NOMO-1 treated with dmso at 0.1 percent for 144 hours (cell line): Measurements from ENCODE around the gene LMF2.
"Not testable (repeated sequence)": the region's sequence is repeated elsewhere in the genome, so short reads cannot be mapped to it uniquely, and the experiment has no call there.

Experiments
- DNase-seq: peaks from one replicate; lab custom pipeline; 2025; ENCODE audit not compliant: unreplicated experiment; lab: John Stamatoyannopoulos, UW

LMF2 gene

DNA sequence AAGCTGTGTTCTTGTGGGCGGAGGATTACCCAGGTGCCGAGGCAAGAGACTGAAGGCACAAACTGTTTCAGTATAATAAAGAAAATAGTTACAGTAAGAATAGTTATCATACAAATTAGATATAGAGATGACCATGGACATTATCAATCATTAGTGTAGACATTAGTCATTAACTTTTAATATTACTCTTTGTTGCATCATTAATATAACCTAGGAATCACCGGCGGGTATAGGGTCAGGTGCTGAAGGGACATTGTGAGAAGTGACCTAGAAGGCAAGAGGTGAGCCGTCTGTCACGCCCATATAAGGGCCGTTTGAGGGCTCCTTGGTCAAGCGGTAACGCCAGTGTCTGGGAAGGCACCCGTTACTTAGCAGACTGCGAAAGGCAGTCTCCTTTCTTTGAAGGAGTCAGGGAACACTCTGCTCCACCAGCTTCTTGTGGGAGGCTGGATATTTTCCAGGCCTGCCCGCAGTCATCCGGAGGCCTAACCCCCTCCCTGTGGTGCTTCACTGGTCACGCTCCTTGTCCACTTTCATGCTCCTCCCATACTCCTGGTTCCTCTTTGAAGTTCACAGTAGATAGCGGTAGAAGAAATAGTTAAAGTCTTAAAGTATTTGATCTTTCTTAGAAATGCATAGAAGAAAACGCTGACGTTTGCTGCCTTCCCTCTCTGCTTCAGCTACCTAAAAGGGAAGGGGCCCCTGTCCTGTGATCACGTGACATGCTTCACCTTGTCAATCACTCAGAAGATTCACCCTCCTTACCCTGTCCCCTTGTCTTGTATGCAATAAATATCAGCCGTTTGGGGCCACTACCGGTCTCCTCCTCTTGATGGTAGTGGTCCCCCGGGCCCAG, 26.6 kb upstream of the LMF2 start:
- DNase-seq = not testable (repeated sequence)

DNA sequence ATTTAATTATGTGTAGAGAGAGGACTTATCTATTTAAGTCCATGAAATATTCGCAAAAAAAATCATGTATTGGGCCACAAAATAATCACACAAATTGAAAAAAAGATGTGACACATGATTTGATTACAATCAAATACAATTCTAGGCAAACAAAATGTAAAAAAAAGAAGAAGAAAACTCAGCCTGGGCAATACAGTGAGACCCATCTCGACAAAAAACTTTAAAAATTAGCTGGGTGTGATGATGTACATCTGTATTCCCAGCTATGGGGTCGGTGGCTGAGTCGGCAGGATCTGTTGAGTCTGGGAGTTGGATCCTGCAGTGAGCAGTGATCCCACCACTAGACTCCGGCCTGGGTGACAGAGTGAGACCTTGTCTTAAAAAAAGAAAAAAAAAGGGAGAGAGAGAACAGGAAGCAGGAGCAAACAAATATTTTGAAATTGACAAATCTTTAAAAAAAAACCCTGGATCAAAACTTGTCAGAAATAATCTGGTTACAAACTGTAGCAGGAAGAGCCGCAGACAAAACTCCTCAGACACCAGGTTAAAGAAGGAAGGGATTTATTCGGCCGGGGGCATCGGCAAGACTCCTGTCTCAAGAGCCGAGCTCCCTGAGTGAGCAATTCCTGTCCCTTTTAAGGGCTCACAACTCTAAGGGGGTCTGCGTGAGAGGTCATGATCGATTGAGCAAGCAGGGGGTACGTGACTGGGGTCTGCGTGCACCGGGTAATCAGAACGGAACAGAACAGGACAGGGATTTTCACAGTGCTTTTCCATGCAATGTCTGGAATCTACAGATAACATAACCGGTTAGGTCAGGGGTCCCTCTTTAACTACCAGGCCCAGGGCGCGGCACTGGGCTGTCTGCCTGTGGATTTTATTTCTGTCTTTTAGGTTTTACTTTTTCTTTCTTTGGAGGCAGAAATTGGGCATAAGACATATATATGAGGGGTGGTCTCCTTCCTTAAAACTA, 25.6 kb upstream of the LMF2 start:
- DNase-seq = no peak

DNA sequence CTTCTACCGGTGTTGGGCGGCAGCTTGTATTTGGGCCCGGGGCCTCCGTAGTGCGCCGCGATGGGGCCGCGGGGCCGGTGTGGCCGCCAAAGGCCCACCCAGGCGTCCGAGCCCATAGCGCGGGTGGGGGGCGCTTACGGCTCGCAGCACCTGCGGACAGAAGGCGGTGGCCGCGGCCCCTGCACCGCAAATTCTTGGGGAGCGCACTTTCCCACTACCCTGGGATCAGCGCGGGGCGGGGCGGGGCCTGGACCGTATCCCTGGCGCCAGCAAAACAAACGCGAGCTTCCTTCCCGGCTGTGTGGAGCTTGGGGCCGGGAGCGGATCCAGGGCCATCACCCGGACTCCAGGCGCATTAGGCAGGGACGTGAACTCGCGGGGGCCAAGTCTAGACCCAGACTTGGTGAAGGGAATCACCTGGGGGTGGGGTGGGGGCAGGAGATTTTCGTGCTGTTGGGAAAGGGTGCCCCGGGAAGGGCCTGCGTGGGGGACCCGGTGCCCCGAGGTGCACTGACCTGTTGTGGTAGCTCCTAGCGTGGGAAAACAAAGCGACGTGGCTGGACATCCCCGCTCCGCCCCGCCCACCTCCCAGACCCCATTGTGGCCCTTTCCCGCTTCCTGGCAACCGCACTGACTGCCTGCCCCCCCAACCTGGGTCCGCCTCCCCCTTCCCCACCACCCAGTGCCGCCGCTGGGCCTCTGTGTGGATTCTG, 24.6 kb upstream of the LMF2 start:
- DNase-seq = no peak

DNA sequence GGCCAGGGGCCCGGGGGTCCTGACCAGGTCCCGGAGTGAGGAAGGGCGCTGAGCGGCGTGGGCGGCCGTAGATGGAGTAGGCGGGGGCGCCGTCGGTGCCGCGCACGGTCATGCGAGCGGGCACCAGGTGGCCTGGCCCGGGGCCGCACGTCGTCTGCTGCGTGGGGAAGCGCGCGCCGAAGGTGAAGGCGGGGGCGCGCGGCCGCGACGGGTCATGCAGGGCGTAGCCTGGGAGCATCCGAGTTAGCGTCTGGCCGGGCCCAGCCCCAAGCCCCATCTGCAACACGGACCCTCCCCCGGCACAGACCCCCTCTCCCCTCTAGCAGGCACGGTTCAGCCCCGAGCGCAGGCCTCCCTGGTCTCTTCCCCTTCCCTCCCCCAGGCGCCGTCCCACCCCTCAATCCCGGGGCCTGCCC, 24.1 kb upstream of the LMF2 start:
- DNase-seq = peak; percentile 63

DNA sequence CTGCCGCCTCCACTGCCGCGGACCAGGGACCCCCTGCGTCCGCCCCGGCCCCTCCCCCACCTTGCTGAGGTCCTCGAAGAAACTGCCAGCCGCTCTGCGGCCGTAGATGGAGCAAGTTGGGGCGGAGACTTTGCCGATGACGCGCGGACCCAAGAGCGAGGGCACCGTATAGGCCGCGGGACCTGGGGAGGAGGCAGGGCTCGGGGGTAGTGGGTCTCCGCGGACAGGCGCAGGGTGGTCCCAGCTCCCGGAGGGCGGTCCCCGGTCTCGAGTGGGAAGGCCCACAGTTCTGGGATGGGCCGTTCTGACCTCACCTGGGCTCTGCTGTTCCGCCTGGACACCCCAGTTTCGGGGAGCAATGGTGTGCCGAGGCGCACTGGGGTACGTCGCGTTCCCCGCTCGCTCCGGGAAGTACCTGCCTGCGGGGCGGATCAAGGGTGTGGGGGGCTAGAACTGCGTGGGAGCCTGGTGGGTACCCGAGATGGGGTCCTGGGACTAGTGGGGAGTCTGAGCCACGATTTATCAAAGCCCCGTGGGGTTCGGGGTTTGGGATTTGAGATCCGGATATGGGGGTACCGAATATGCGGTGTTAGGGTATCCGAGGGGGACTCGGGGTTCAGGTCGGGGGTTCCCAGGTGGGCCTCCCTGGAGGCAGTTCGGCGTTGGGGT, 23.5 kb upstream of the LMF2 start:
- peak; percentile 86 for DNase-seq

DNA sequence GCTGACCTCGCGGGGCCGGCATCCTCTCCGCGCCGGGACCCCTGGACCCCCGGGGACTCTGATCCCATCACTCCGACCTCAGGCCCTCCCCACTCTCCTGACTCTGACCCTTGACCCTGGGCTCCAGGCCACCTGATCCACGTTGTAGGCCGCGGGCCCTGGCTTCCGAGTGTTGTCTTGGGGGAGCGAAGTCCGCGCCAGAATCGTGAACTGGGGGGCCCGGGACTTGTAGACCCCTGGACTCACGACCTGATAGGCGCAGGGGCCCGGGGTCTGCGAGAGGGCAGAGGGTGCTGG, 23.0 kb upstream of the LMF2 start:
- no peak for DNase-seq

DNA sequence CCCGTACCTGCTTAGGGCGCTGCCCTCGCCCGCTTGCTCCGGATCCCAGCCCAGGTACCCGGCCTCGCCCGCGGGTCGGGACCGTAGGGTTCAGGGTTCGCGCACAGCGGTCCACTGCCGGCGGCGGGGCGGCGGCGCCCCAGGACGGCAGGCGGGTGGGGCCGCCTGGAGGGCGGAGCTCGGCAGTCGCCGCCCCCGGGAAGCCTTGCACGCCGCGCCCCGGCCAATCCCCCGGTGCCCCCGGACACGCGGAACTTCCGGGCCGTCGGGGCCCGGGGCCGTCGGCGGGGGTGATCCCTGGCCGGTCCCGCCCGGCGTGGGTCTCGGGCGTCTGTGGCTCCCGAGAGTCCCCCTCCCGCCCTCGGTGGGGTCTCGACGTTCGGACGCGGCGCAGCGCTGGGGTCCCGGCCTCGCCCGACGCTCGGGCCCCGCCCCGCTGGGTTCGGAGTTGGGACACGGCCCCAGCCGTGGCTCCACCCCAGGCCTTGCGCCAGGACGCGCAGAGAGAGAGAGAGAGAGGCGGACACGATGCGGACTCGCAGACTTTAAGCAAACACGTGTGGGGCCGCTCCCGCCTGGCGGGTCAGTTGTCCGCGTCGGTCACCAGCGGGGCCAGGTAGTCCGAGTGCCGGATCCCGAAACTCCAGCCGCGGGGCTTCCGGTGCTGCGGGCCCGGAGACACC, 22.5 kb upstream of the LMF2 start, which contains the start of gene TYMP:
TSS of gene TYMP (minus strand) at position 116 of the 683 bp plus-strand sequence. CDS start 303 bp downstream, outside the sequence.
- DNase-seq = peak; percentile 85

DNA sequence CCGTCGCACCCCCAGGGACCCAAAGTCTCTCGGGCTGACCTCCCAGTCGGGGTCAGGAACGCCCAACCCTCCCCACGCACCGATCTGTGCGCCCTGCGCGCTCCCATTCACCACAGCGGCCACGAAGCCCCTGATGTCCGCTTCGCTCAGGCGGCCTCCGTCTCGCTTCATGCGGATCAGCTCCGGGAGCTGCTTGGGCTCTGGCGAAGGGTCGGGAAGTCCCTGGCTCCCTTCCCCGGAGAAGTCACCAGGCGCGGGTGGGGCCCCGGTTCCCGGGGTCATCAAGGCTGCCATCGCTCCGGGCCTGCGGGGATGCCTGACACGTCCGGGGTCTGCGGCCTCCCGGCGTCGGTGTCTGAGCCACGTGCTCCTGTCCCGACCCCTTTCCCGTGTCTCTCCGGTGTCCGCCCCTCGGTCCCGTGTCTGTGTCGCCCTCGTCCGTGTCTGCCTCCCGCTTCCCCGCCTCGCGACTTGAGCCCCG, 22.0 kb upstream of the LMF2 start:
- no peak for DNase-seq

DNA sequence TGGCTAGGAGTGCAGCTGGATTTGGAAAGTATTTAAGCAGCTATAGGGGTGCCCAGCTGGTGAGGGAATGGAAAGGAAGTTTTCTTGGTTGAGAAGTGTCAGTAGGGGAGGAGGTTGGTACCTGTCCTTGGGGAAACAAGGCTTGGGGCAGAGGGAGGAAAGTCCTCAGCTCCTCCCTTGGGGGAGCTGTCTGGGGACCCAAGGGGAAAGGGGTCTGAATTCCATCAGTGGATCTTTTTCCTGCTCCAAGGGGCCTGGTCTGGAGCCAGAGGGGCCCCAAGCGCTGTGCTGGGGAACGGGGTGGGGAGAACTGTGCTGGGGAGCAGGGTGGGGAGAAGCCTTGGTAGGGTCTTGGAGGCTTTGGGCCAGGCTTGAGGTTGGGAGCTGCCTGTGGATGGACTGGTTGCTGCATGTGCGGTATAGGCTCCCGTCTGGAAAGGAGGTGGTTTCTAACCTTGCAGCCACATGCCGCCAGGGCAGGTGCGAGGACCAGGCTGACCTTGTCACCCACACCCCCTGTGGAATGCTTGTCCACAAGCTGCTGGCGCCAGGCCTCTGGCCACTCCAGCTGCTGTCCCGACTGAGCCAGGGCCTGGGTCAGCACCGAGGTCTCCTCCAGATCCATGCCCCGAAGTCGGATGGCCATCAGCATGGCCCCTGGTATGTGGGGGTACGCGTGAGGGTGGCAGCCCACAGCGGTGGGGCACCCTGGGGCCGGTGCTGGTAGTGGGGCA, 21.3 kb upstream of the LMF2 start:
- no peak for DNase-seq

DNA sequence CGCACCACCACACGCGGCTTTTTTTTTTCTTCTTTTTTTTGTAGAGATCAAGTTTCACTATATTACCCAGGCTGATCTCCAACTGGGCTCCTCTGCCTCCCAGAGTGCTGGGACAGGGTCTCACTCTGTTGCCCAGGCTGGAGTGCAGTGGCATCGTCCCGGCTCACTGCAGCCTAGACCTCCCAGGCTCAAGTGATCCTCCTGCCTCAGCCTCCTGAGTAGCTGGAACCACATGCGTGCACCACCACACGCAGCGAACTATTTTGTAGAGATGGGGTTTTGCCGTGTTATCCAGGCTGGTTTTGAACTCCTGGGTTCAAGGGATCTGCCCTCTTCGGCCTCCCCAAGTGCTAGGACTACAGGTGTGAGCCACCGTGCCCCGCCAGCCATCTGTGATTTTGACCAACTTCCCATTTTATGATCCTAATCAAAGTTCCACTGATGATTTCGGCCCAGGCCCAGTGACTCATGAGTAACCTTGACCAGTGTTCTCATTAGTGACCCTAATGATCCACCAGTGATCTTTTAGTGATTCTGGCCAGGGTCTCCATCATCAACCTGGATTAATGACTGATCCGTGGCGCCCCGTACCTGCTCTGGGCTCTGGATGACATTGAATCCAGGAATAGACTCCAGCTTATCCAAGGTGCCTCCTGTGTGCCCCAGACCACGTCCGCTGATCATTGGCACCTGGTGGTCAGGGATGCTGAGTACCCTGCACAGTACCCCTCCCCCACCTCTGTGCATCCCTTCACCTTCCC, 20.6 kb upstream of the LMF2 start:
- no peak for DNase-seq

DNA sequence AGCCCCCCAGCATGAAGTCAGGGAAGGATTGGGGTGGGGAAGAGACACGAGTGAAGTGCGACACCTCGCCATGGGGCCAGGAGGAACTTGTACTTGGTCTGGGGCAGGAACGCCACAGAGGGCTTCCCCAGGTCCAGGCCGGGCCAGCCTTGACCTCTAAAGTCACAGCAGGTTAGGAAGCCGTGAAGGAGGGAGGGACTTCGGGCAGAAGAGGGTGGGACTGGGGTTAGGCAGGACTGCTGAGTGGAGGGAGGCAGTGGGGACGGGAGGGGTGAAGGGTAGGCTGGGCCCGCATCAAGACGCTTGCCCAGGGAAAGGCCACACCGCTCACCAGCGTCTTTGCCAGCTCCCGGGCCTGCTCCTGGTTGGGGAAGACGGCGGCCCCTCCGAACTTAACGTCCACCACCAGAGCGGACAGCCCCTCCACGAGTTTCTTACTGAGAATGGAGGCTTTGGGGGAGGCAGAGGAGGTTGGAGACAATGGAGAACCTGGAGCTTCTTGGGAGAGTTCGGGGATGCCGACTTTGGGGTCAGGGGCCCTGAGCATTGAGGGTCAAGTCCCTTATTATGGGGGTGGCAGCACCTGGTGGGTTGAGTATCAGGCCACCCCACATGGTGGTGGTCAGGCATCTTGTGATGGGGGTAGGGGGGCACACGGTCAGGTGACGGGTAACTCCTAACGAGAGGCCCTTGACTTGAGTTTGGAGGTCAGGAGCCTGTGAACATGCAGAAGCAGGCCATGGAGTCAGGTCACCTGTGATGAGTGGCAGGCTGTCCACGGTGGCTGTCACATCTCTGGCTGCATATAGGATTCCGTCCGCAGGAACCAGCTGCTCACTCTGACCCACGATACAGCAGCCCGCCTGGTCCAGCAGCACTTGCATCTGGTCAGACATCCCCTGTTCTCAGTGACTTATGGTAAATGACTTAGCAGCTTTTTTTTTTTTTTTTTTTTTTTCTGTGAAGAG, 19.6 kb upstream of the LMF2 start:
- peak; percentile 90 for DNase-seq

DNA sequence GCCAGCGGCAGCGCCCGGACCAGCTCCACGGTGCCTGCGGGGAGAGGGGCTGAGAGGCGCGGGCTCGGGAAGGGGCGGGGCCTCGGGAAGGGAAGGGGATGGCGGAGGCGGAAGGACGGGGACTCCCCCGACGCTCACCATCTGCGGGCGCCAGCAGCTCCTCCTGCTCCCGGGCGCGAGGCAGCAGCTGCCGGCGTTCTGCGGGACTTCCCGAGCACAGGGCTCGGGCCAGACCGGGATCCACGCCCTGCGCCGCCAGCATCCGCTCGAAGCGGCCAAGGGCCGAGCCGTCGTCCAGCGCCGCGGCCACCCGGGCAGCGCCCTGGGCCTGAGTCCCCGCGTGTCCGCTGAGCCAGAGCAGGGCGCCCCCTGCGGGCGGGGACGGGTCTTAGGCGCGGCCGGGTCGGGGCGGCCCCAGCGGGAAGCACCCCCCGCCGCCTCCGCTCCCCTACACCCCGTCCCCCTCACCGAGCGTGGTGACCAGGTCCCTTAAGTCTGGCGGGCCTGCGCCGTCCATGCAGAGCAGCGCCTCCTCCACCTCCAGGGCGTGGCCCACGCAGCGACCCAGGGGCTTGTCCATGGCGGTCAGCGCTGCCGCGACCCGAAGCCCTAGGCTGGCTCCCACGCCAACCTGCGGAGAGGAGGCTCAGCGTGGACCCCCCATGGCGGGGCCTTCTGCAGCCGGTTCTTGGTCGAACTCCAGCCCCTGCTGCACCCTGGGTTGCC, 18.8 kb upstream of the LMF2 start:
- DNase-seq = peak; percentile 57

DNA sequence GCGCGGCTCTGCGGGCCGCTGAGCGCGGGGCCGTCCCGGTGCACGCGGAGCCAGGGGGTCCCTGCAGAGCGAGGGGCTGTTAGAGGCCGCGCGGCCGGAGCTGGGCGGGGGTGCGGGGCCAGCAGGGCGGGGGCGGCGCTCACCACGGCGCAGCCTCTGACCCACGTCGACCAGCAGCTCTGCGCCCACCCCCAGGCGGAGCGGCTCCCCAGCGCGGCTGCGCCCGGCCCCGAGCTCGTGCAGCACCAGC, 18.3 kb upstream of the LMF2 start:
- DNase-seq = no peak

DNA sequence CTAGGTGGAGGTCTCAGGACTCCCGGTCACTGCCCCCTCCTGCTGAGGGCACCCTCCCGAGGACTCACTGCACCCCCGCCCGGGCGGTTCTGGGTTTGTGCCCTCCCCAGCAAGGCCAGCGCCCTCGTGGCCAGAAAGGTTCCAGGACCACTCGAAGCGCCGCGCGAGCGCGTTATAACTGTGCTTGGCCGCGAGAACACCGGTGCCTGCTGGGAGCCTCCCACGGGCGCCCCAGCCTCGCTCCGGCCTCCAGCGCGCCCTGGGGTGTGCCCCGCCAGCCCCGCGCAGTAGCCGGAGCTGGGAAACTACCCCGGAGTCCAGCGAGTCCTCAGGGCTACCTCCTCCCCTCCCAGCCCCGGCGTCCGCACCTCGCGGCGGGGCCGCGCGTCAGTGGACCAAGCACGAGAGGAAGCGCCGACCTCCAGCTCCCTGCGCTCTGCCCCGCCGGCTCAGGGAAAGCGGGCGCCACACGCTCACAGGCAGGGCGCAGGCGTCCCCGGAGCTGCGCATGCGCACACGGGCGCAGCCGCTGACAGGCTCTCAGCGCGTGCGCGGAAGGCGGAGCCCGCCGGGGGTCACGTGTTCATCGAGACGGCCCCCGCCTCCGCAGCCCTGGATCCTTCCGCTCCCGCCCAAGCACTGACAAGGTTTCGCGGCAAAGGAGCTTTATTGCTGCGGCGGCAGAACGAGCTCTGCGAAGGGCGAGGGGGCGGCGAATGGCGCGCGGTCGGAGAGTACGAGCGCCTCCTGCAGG, 17.8 kb upstream of the LMF2 start, which contains the start of gene SCO2:
TSS of gene SCO2 (minus strand) at position 495 of the 754 bp plus-strand sequence. CDS start 1,187 bp downstream, outside the sequence.
- peak; percentile 94 for DNase-seq

DNA sequence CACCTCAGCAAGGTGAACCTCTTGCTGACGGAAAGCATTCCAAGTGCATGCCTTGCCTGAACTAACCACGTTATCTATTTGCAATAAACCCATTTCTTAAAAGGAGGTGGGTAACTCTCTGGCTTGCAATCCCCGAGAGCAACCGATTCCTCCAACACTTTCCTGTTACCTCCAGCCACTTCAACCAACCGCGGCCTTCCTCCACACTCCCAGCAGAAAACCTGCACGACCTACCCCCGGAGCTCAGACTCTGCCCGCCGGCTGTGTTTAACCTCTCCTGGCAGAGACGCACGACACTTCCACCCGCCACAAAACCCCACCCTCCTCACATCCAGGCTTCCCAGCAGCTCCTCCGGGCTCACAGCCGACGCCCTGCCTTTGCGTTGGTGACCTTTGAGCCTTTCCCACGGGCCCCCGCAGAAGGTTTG, 17.2 kb upstream of the LMF2 start:
- DNase-seq = no peak
